Smooth muscle cell (in vitro differentiated cells): ENCODE data around the gene PDIA5. TPM values are rescaled to one million over a fixed set of nuclear protein-coding genes. Genes with fewer than 3 reads are reported as not detected.
"Not testable (repeated sequence)": the region's sequence is repeated elsewhere in the genome, so short reads cannot be mapped to it uniquely, and the experiment has no call there.

Source experiments
- DNase-seq: peaks from one replicate; lab custom pipeline; 2025; ENCODE audit not compliant: unreplicated experiment; lab: John Stamatoyannopoulos, UW
- H2AFZ ChIP-seq: fragments of 200-600 bp; sonication (generic); 2 replicates; pipeline ENCODE4 v1.6.0; 2016; ENCODE audit warnings: antibody characterized with exemption, low read depth, mild to moderate bottlenecking
- H3F3A ChIP-seq: fragments of 200-600 bp; sonication (generic); 2 replicates; pipeline ENCODE4 v1.6.0; 2017; ENCODE audit warnings: antibody characterized with exemption, low read depth
- H3K27ac ChIP-seq: fragments of 200-600 bp; sonication (generic); 2 replicates; pipeline ENCODE4 v1.5.1; 2016; ENCODE audit warnings: low read depth, mild to moderate bottlenecking
- H3K27me3 ChIP-seq: fragments of 200-600 bp; sonication (generic); 2 replicates; pipeline ENCODE4 v1.6.1; 2016; ENCODE audit warnings: low read depth, mild to moderate bottlenecking
- H3K36me3 ChIP-seq: fragments of 200-600 bp; sonication (generic); 2 replicates; pipeline ENCODE4 v1.5.1; 2016; ENCODE audit warnings: low read depth
- H3K4me1 ChIP-seq: fragments of 200-600 bp; sonication (generic); 2 replicates; pipeline ENCODE4 v1.5.1; 2016; ENCODE audit warnings: low read depth
- H3K4me2 ChIP-seq: fragments of 200-600 bp; sonication (generic); 2 replicates; pipeline ENCODE4 v1.6.0; 2016; ENCODE audit warnings: mild to moderate bottlenecking
- H3K4me3 ChIP-seq: fragments of 200-600 bp; sonication (generic); 2 replicates; pipeline ENCODE4 v1.5.1; 2016; ENCODE audit warnings: mild to moderate bottlenecking
- H3K79me2 ChIP-seq: fragments of 200-600 bp; sonication (generic); 2 replicates; pipeline ENCODE4 v1.6.0; 2016; ENCODE audit warnings: low read depth, mild to moderate bottlenecking
- H3K9ac ChIP-seq: fragments of 200-600 bp; sonication (generic); 2 replicates; pipeline ENCODE4 v1.6.0; 2016; ENCODE audit warnings: low read depth
- H3K9me3 ChIP-seq: fragments of 200-600 bp; sonication (generic); replicated peaks from 2 replicates; pipeline ENCODE4 v1.5.1; 2016; ENCODE audit warnings: low read depth
- H4K20me1 ChIP-seq: fragments of 200-600 bp; sonication (generic); 2 replicates; pipeline ENCODE4 v1.6.0; 2016; ENCODE audit warnings: low read depth
- WGBS: methylation state at CpG from one replicate; pipeline ENCODE4 v1.1.7; 2016; ENCODE audit warnings: low lambda C conversion rate; 5-methylcytosine and 5-hydroxymethylcytosine counted together
- polyA plus RNA-seq: library from polyadenylated mRNA; unstranded; fragments of >200 nt; fragmentation: Nextera tagmentation; extraction: Ambion mirVana; gene quantifications from 2 replicates; pipeline ENCODE4 v1.2.1, GENCODE V29; 2016
- total RNA-seq: library from RNA; depleted of rRNA; stranded (reverse); fragments of >200 nt; gene quantifications from 2 replicates; pipeline ENCODE4 v1.2.3, GENCODE V29; 2014
- TF ChIP-seq, protein P1 (sequence below): fragments of 200-600 bp; sonication (generic); IDR thresholded peaks from 2 replicates; pipeline ENCODE4 v1.5.1; 2017; ENCODE audit warnings: borderline replicate concordance, mild to moderate bottlenecking, antibody characterized with exemption; ENCODE audit not compliant: insufficient read depth, poor library complexity, severe bottlenecking

PDIA5 gene
- total and polyA plus RNA-seq, 2 experiments from 2014 or later = 65.4 to 102 TPM

DNA sequence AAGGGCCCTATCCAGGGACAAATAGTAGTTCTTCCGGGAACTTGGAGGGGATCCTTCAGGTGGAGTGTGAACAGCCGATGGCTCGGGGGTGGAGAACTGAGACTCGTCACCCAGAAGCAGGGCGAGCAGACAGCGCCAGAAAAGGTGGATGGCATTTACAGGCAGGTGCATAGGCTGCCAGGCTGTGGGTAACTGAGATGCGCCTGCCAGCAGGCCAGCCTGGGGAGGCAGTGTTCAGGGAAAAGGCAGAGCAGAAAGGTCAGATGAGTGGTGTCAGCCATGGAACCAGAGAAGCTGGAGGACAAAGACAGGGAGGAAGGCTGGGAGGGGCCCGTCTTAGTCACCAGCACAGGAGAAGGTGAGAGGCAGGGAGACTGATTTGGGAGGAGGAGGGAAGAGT, 81.9 kb downstream of the PDIA5 start:
- Histone ChIP-seq H3K36me3 (peaks cover 12% of the 10 kb centered on the region), H2AFZ (no peak overlapping the region), H3K4me1 (peaks cover 13% of the 10 kb centered on the region), H3K27me3 (no peaks in the 10 kb centered on the region), H3K4me3 (no peak overlapping the region), H3K27ac (no peak overlapping the region), H3K4me2 (no peak overlapping the region), H3K79me2 (no peaks in the 10 kb centered on the region), H4K20me1 (peaks cover 18% of the 10 kb centered on the region), H3K9ac (no peak overlapping the region), H3F3A (no peaks in the 10 kb centered on the region), H3K9me3 (no peaks in the 10 kb centered on the region)
- WGBS = 97% methylated on average over 8 of the region's 8 CpGs
- no peak for DNase-seq
- TF ChIP-seq, protein P1, sequence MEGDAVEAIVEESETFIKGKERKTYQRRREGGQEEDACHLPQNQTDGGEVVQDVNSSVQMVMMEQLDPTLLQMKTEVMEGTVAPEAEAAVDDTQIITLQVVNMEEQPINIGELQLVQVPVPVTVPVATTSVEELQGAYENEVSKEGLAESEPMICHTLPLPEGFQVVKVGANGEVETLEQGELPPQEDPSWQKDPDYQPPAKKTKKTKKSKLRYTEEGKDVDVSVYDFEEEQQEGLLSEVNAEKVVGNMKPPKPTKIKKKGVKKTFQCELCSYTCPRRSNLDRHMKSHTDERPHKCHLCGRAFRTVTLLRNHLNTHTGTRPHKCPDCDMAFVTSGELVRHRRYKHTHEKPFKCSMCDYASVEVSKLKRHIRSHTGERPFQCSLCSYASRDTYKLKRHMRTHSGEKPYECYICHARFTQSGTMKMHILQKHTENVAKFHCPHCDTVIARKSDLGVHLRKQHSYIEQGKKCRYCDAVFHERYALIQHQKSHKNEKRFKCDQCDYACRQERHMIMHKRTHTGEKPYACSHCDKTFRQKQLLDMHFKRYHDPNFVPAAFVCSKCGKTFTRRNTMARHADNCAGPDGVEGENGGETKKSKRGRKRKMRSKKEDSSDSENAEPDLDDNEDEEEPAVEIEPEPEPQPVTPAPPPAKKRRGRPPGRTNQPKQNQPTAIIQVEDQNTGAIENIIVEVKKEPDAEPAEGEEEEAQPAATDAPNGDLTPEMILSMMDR = no peak

GRCh38 chr3:123149525-123149924, 82.7 kb downstream of the PDIA5 start:
- 94% methylated on average over 3 of the region's 3 CpGs for WGBS
- TF ChIP-seq, protein P1 = no peak
- Histone ChIP-seq H3K4me2 (no peak overlapping the region), H3K36me3 (peaks cover 12% of the 10 kb centered on the region), H3K4me3 (no peak overlapping the region), H3K79me2 (no peaks in the 10 kb centered on the region), H3K4me1 (peaks cover 14% of the 10 kb centered on the region), H3K9ac (no peak overlapping the region), H2AFZ (no peak overlapping the region), H4K20me1 (peaks cover 14% of the 10 kb centered on the region), H3K27me3 (no peaks in the 10 kb centered on the region), H3K27ac (no peak overlapping the region), H3F3A (no peaks in the 10 kb centered on the region), H3K9me3 (no peaks in the 10 kb centered on the region)
- no peak for DNase-seq

DNA sequence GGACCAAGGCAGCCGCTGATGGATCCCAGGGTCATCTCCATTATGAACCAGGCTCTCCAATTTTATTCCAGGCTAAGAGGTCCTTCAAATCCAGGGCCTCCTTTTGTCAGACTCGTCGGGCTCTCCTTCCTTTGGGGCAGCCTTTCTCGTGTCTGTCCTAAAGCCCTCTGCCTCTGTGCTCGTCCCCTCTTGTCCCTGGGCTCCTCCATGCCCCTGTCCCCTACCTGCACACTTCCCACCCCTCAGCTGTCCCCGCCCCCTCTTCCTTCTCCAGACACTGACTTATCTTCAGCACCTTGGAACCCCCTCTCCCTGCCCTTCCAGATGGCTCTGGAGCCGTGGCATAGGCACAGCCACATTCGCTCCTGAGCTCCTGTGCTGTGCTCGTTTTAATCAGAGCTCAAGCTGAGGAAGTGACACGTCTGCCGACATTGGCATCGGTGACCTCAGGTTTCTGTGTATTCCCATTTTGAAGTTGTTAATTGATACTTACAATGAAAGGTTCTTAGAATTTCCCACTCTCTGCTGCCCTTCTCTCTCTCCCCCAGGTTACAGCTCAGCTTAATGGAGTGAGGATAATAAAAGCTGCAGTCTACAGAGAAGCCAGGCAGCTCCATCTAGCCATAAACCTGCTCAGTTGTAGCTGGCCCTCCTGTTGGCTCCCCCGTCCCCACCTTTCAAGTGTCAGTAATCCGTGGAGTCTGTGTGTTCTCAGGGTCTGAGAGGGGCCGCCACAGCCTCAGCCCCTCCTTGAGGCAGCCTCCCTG, 83.8 kb downstream of the PDIA5 start:
- 89% methylated on average over 15 of the region's 15 CpGs for WGBS
- Histone ChIP-seq H3K4me2 (no peak overlapping the region), H3K9me3 (no peaks in the 10 kb centered on the region), H3K27ac (no peak overlapping the region), H4K20me1 (peaks cover 10% of the 10 kb centered on the region), H2AFZ (no peak overlapping the region), H3K4me1 (peaks cover 21% of the 10 kb centered on the region), H3F3A (no peaks in the 10 kb centered on the region), H3K27me3 (no peaks in the 10 kb centered on the region), H3K4me3 (no peak overlapping the region), H3K9ac (no peak overlapping the region), H3K36me3 (peaks cover 11% of the 10 kb centered on the region), H3K79me2 (no peaks in the 10 kb centered on the region)
- TF ChIP-seq, protein P1 = no peak
- no peak for DNase-seq

GRCh38 chr3:123151251-123151705, 84.5 kb downstream of the PDIA5 start:
- Histone ChIP-seq H3K36me3 (peaks cover 6% of the 10 kb centered on the region), H4K20me1 (peaks cover 10% of the 10 kb centered on the region), H3K4me1 (peaks cover 22% of the 10 kb centered on the region), H3K9ac (no peak overlapping the region), H3F3A (no peaks in the 10 kb centered on the region), H3K4me3 (no peak overlapping the region), H3K27ac (no peak overlapping the region), H3K27me3 (no peaks in the 10 kb centered on the region), H3K9me3 (no peaks in the 10 kb centered on the region), H3K4me2 (no peak overlapping the region), H2AFZ (no peak overlapping the region), H3K79me2 (no peaks in the 10 kb centered on the region)
- TF ChIP-seq, protein P1 = no peak
- no peak for DNase-seq
- 98% methylated on average over 7 of the region's 7 CpGs for WGBS

- not testable (repeated sequence) for H3K9ac ChIP-seq, H3K9me3 ChIP-seq, H3F3A ChIP-seq, H3K4me2 ChIP-seq, DNase-seq, H2AFZ ChIP-seq, H3K4me3 ChIP-seq, H3K79me2 ChIP-seq, H3K27me3 ChIP-seq, H3K36me3 ChIP-seq, H3K27ac ChIP-seq, H4K20me1 ChIP-seq
- H3K4me1 ChIP-seq = peaks cover 22% of the 10 kb centered on the region
- 85% methylated on average over 3 of the region's 3 CpGs for WGBS
Measured at GRCh38 chr3:123151853-123152420, 85.1 kb downstream of the PDIA5 start.
